ENCODE results near the gene HS6ST1.
A peak's percentile ranks its signal among the peaks of the same experiment; 100 is the strongest.
"Not testable (repeated sequence)": the region's sequence is repeated elsewhere in the genome, so short reads cannot be mapped to it uniquely, and the experiment has no call there.

Gene HS6ST1

DNA sequence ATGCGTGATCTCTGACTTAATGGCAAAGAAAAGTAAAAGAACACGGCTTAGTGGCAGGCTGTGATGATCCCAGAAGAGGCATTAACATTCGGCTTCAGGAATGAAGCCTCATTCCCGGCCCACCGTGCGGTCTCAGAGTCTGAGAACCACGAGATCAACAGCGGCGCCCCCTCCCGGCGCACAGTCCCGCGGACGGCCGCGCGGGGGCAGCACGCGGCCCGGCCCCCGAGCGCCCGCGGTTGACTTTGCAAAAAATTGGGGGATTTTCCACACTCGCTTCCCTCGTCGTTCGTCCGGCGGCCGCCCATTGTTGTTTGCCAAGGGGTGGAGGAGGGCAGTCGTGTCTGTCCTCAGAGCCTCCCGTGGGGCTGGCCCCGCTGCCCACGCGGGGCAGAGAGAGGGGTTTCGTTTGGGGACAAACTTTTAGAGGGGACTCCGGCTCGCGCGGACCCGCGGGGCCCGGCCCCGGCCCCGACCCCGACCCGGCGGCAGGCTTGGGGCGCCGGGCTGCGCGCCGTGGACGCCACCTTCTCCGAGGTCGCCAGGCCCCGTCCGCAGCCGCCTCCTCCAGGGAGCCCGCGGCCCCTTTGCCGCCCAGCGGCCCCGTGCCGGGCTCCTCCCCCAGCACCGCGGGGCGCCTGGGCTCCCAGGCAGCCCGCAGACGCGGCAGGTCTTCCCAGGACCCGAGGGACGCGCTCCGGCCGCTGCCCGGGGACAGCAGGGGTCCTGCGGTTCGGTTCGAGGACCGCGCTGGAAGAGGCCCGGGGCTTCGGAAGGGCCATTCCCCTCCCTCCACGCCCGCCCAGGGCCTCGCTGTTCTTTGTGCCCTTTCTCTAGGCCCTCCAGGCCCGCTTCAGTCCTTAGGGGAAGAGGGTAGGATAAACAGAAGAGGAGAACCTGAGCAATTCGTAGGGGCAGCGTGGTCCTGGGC lies 3.4 kb upstream of the HS6ST1 start:
- DNase-seq (ENCODE audit: low spot score) = peak; percentile 89

DNA sequence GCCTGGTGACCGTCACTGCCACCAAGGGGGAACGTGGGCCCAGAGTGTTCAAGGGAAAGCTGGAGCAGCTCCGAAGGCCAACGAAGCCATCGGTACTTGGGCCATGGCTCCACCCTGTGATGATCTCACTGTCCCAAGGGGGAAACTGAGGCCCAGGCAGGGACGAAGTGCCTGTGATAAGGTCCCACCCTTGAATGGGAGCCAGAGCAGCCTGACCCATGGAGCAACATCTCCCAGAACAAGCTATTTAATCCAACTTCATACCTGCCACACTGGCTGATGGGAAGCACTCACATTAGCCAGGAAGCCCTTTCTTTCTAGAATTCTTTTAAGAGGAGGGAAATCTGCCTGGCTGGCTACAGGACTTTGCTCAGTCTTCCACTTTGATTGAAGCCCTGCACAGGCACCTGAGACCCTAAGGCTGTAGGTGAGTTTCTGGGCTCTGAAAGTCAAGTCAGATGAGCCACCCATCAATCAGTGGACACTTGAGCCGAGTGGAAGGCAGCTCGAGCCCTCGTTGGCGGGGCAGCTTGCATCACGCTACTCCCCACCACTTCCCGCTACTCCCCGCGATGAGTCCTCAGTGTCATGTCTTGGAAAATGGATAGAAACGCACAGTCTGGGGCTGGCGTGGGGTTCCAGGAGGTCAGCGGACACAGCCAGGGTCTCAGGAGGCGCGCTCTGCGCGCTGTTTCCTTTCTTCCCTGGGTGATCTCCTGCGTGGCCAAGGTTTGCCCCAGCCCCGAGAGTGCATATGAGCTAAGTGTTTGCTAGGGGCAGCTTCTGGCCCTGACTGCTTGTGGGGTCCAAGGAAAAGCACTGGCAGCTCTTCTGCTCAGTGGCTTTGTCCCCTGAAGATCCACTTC lies 2.5 kb upstream of the HS6ST1 start:
- DNase-seq (ENCODE audit: low spot score) = no peak

DNA sequence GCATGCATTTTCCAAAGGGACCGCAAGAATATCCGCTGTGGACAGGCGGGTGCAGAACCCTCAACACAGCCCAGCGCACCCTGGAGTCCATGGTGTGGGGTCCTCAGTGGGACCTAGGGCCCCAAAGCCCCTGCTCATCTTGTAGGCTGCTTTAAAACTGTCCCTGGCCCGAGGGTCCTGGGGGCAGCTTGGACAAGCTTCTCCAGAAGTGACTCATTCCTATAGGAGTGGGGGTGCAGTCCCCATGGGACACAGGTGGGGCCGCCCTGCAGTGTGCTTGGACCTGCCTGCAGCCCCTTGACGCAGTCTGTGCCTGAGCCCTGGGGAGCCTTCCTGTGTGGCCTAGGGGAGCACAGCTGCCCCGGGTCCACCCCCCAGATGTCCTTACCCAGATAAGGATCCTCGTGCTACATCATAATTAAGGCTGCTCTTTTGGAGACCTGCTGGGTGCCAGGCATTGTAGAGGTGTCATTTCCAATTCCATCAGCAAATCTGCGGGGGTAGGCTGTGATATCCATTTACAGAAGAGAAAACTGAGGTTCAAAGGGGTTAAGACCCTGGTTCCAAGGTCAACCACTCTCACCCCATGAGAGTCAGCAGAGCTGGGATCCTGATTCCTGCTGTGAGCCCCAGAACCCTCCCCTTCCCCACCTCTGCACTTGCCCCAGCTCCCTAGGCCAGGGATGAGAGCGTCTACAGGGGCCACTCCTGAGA lies 1.7 kb upstream of the HS6ST1 start:
- no peak for DNase-seq (ENCODE audit: low spot score)

DNA sequence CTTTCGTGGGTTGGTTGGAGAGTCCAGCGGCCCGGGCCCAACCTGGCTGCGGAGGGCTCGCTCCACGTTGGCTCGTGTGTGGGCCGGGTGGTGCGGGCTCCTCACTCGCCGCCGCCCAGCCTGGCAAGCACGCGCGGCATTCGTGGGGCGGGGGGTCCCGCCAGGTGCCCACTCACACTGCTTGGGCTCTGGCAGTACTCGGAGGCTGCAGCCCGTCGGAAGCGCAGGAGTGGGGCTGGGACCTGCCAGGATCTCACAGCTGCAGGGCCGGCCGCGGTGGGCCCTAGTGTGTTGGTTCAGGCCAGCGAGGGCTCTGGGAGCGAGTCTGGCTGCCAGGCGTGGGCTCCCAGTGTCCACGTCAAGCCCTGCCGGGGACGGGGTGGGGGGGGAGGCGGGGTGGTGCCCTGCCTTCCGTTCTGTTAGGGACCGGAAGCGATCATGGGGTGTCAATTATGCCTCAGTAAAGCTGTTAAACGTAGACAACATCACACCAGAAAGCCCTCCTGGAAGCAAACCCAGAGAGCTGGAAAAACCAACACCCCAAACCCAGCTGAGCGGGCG lies 1.0 kb upstream of the HS6ST1 start:
- no peak for DNase-seq (ENCODE audit: low spot score)

DNA sequence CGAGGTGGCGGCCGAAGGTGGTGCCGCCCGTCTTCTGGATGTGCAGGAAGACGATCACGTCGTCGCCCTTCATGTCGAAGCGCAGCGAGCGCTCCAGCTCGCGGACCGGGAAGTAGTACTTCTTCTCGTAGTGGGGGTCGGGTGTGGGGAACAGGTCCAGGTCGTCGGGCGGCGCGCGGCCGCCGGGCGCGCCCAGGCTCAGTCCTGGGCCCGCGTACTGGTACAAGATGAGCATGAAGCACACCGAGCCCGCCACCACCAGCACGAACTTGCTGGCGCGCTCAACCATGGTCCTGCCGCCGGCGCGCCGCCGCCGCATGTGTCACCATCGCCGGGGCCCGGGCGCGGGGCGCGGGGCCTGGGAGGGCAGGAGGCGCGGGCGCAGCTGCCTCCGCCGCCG lies 423 bp downstream of the HS6ST1 start:
- DNase-seq (ENCODE audit: low spot score) = not testable (repeated sequence)

DNA sequence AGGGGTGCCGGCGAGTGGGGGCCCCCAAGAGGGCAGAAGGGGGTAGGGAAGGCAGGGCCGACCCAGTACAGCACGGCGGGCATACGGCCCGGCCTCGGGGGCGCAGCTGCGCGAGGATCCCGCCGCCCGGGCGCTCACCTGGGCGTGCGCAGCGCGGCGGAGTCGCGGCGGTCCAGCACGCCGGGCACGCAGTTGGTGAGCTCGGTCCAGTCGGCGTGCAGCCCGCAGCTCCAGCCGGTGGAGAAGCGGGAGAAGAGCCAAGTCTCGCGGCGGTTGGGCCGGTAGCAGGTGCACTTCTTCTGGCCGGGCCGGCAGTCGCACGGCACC lies 806 bp downstream of the HS6ST1 start:
- not testable (repeated sequence) for DNase-seq (ENCODE audit: low spot score)

- DNase-seq (ENCODE audit: low spot score) = no peak
These were observed 1.3 kb downstream of the HS6ST1 start for GRCh38 chr2:128317181-128317898.

- no peak for DNase-seq (ENCODE audit: low spot score)
These were observed 1.9 kb downstream of the HS6ST1 start for GRCh38 chr2:128316777-128317180.

- peak; percentile 9 for DNase-seq (ENCODE audit: low spot score)
These were observed 2.6 kb downstream of the HS6ST1 start for GRCh38 chr2:128315829-128316776.

GRCh38 chr2:128315122-128315828 lies 3.4 kb downstream of the HS6ST1 start:
- peak; percentile 4 for DNase-seq (ENCODE audit: low spot score)

DNA sequence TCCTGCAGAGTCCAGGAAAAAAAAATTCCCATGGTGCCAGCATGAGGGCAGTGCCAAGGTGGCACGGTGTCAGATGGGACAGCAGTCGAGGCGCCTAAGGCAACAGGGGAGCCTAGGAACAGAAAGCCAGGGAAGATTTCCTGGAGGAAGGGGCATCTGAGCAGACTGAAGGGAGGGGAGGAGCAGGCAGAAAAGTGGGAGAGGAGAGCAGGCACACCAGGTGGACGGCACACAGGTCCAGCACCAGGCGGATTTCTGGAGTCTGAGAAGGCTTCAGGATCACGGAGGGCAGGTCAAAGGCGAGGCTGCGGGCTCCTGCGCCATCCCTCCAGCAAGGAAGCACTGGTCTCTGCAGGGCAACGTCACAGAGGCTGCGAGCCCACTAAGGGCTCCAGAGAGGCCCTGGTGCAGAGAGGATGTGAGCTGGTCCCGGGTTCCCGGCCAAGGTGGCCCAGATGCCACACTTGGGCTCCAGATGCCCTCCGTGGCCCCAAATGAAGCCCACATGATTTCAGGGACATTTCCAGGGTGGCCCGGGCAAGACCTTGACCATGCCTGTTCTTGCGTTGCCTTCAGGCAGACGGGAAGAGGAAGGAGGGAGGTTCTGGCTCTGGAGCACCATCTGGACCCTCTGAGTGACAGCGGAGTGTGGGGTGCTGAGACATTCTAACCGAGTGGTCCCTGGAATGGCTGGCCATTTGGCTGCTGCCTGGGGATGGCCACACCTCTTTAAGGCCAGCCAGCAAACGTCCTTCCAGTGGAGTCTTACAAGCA lies 4.1 kb downstream of the HS6ST1 start:
- DNase-seq (ENCODE audit: low spot score) = peak; percentile 13

- no peak for DNase-seq (ENCODE audit: low spot score)
These were observed 4.7 kb downstream of the HS6ST1 start for GRCh38 chr2:128313931-128314347.

DNA sequence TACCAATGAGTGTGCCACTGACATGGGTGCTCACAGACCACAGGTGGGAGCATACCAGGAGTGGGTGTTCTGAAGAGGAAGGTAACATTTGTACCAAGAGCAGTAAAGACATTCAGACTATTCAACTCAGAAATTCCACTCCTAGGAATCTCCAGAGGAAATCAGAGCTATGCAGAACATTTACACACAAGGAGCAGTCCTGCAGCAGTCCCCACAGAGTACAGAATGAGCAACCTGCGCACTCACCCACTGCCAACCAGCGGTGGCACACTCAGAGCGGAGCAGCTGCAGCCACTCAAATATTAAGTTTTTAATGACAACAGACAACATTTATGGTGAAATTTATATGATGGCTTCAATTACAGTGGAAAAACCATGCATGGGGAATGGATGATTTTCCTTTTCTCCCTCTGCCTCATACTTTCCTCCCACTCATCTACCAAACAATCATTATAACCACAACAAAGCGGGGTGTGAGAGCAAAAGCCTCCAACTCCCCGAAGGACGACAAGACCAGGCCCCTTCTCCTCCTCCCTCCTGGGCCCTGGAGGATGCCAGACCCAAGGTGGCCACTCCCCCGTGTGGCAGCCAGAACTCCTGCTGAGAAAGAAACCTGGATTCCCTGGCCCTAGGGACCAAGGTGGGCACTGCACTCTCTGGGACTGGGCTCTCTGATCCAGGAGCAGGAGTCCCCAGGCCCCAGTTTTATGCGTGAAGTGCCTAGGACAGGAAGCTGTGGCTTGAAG lies 5.4 kb downstream of the HS6ST1 start:
- peak; percentile 1 for DNase-seq (ENCODE audit: low spot score)

GRCh38 chr2:128312411-128312810 lies 6.3 kb downstream of the HS6ST1 start:
- no peak for DNase-seq (ENCODE audit: low spot score)

GRCh38 chr2:128311755-128312341 lies 6.8 kb downstream of the HS6ST1 start:
- peak; percentile 2 for DNase-seq (ENCODE audit: low spot score)

DNA sequence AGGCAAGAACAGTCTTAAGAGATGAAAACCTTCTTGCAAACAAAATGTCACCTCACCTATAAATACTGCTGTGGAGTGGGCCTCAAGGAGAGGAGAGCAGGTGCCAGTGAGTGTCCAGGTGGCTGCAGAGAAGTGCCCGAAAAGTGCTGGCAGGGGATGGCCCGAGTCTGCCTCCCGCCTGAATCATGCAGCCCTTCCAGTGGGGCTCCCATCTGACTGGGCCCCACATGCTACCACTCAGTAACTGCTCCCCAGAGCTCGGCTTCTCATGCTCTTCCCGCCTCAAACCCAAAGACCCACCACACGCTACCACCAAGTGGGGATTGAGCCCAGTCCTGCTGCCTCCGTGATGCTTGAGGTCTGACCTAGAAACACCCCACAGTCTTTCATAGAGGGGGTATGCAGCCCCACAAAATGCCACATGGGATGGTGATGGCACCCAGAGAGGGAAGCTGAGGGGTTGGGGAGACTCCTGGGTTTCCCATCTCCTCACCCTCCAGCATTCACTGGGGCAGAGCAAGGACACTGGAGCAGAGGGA lies 7.4 kb downstream of the HS6ST1 start:
- DNase-seq (ENCODE audit: low spot score) = no peak

DNA sequence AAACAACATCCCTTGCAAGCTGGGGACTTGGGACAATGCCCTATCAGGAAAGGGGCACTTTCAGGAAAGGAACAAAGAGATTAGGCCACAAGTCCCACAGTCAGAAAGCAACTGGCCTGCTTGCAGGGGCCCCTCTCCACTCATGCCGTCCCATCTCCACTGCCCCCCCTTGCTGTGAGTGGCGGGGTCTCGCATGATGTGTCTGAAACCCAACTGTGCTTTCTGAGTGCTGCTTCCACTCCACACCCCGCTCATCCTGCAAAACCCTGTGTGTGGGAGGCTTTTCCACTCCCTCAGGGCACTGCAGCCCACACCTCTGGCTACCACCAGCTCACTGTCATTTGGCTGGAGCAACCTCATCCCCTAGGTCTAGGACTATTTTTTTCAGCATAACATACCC lies 7.9 kb downstream of the HS6ST1 start:
- no peak for DNase-seq (ENCODE audit: low spot score)

Measured in Ammon's horn (tissue), 1 donor.